ENCODE measurements around the gene SPHK2.

GRCh38 chr19:48648134-48648533 is 28.8 kb downstream of the SPHK2 start:
- no peak for TF ChIP-seq CTCF (conservative IDR thresholded peaks at IDR 0.05; ENCODE audit: low read depth, low read length)
- TF ChIP-seq EZH2 (IDR thresholded peaks at IDR 0.05; ENCODE audit: borderline replicate concordance, low read depth, low read length, poor library complexity, severe bottlenecking): no peak
